K562 (cell line): ENCODE measurements around the gene SGK1. TPM values are rescaled to one million over a fixed set of nuclear protein-coding genes. Genes with fewer than 3 reads are reported as not detected.

Experiments
- ATAC-seq: fragments of 200-7000 bp; cut with Tn5 transposase; 3 replicates; pipeline ENCODE4 v1.9.1; 2020; ENCODE audit warnings: moderate library complexity
- BruUV-seq: library from RNA; stranded (reverse); fragments of 400-500 nt; replicated peaks from 2 replicates; lab custom pipeline; 2021; lab: Mats Ljungman, UMichigan
- CTCF ChIA-PET: fragments of 300-600 bp; formaldehyde crosslinking; extraction: SDS; loops from one replicate; lab custom pipeline; 2021; ENCODE audit warnings: low intra/inter-chr PET ratio; lab: Yijun Ruan, JAX
- POLR2A ChIA-PET: fragments of 300-600, 350-650 bp; sonication (Branson Sonifier 250); formaldehyde crosslinking; extraction: SDS; loops from one replicate; lab custom pipeline; 2021; ENCODE audit warnings: antibody characterized with exemption, inconsistent platforms; lab: Yijun Ruan, JAX
- DNase-seq, 4 experiments: peaks; one replicate each; pipeline versions ENCODE4 v3.0.0 to v3.0.0-alpha.2; 2011 to 2018; ENCODE audit warnings: low spot score in 3 of 4, mixed read lengths in 3 of 4; ENCODE audit errors: extremely low read depth in 1 of 4
- FAIRE-seq: peaks from 2 replicates; lab custom pipeline; 2011; peaks lifted over from hg19 to GRCh38; lab: Jason Lieb, UNC
- H2AFZ ChIP-seq: 2 replicates; pipeline ENCODE4 v1.6.0; 2011; ENCODE audit warnings: low read depth, low read length, control low read depth, inconsistent platforms
- H3K27ac ChIP-seq: fragments of 200-600 bp; 3 replicates; pipeline ENCODE4 v1.8.0; 2011; ENCODE audit warnings: low read depth, mild to moderate bottlenecking, control low read depth, inconsistent platforms, low read length, moderate library complexity, mixed read lengths; ENCODE audit errors: extremely low read depth
- H3K27me3 ChIP-seq, 2 experiments: fragments of 300-600 bp in 1 of 2; 2 replicates in 1 of 2; 3 replicates in 1 of 2; pipeline versions ENCODE4 v1.6.0 to v1.8.0; 2011; ENCODE audit warnings: inconsistent platforms in 2 of 2, low read length in 2 of 2, mild to moderate bottlenecking in 1 of 2, mixed read lengths in 1 of 2, moderate library complexity in 1 of 2; ENCODE audit not compliant: control insufficient read depth in 2 of 2, insufficient read depth in 2 of 2
- H3K36me3 ChIP-seq: fragments of 300-600 bp; 3 replicates; pipeline ENCODE4 v1.8.0; 2011; ENCODE audit warnings: mild to moderate bottlenecking, low read length, inconsistent platforms; ENCODE audit not compliant: control insufficient read depth, insufficient read depth
- H3K4me1 ChIP-seq, 2 experiments: fragments of 200-600 bp in 1 of 2; replicated peaks in 1 of 2; 2 replicates in 1 of 2; 3 replicates in 1 of 2; pipeline versions ENCODE4 v1.5.1 to v1.8.0; 2011; ENCODE audit warnings: inconsistent platforms in 2 of 2, low read length in 2 of 2, mild to moderate bottlenecking in 1 of 2, mixed read lengths in 1 of 2, moderate library complexity in 1 of 2; ENCODE audit not compliant: control insufficient read depth in 2 of 2, insufficient read depth in 2 of 2
- H3K4me2 ChIP-seq: 2 replicates; pipeline ENCODE4 v1.6.1; 2011; ENCODE audit warnings: low read length, control low read depth, inconsistent platforms, mixed read lengths; ENCODE audit not compliant: insufficient read depth
- H3K4me3 ChIP-seq: fragments of 200-600 bp; sonication (generic), shearing (Covaris generic); 2 replicates; pipeline ENCODE4 v1.5.1; 2016; ENCODE audit warnings: control low read depth, inconsistent platforms
- H3K79me2 ChIP-seq: fragments of 200-600 bp; 3 replicates; pipeline ENCODE4 v1.8.0; 2011; ENCODE audit warnings: low read length, inconsistent platforms; ENCODE audit not compliant: control insufficient read depth, insufficient read depth
- H3K9ac ChIP-seq, 2 experiments: 2 replicates each; pipeline versions ENCODE4 v1.6.0 to v1.6.1; 2011; ENCODE audit warnings: low read depth in 2 of 2, low read length in 2 of 2, control low read depth in 1 of 2, inconsistent platforms in 1 of 2, mild to moderate bottlenecking in 1 of 2, mixed read lengths in 1 of 2; ENCODE audit not compliant: insufficient read depth in 1 of 2
- H3K9me1 ChIP-seq: one replicate; pipeline ENCODE4 v1.6.0; 2011; ENCODE audit warnings: inconsistent platforms, mild to moderate bottlenecking, low read length, moderate library complexity; ENCODE audit not compliant: control insufficient read depth, insufficient read depth
- H3K9me3 ChIP-seq: replicated peaks from 2 replicates; pipeline ENCODE4 v1.5.1; 2011; ENCODE audit warnings: low read depth, low read length, inconsistent platforms; ENCODE audit not compliant: control insufficient read depth, insufficient read depth
- H4K20me1 ChIP-seq: replicated peaks from 2 replicates; pipeline ENCODE4 v1.6.1; 2011; ENCODE audit warnings: low read length, inconsistent platforms, mixed read lengths; ENCODE audit not compliant: control insufficient read depth, insufficient read depth
- ATF3 ChIP-seq, 2 experiments: fragments of 450-650 bp in 1 of 2; sonication (generic) in 1 of 2; formaldehyde crosslinking in 1 of 2; IDR thresholded peaks in 1 of 2; conservative IDR thresholded peaks in 1 of 2; 2 replicates each; pipeline versions ENCODE4 v1.6.1 to v1.8.1; 2016 to 2023; ENCODE audit warnings: mild to moderate bottlenecking in 2 of 2, moderate library complexity in 2 of 2, inconsistent platforms in 1 of 2, missing genetic modification reagents in 1 of 2
- ATF7 ChIP-seq: fragments of 450-650 bp; IDR thresholded peaks from 2 replicates; pipeline ENCODE4 v1.7.1; 2014; ENCODE audit warnings: mild to moderate bottlenecking, moderate library complexity
- CHD1 ChIP-seq: fragments of 200-600 bp; sonication (generic); IDR thresholded peaks from one replicate; pipeline ENCODE4 v1.6.1; 2012; ENCODE audit warnings: mild to moderate bottlenecking, moderate library complexity, low read length, inconsistent platforms
- CXXC5 ChIP-seq: fragments of 250-450 bp; sonication (Bioruptor Pico); IDR thresholded peaks from 2 replicates; pipeline ENCODE4 v1.8.0; 2022; ENCODE audit warnings: inconsistent platforms, mild to moderate bottlenecking, moderate library complexity
- EP300 ChIP-seq: IDR thresholded peaks from 2 replicates; pipeline ENCODE4 v1.6.1; 2012; ENCODE audit warnings: low read length, improper control_type of control experiment
- ETV6 ChIP-seq, 3 experiments: fragments of 150-350 bp in 1 of 3; sonication (generic) in 1 of 3; formaldehyde crosslinking in 1 of 3; IDR thresholded peaks; 2 replicates each; pipeline versions ENCODE4 v1.6.1 to v1.8.0; 2014 to 2022; ENCODE audit warnings: borderline replicate concordance in 2 of 3, low read depth in 2 of 3, antibody characterized with exemption in 1 of 3, low read length in 1 of 3, mild to moderate bottlenecking in 1 of 3, missing genetic modification reagents in 1 of 3
- JUND ChIP-seq, 2 experiments: IDR thresholded peaks; 2 replicates in 1 of 2; 3 replicates in 1 of 2; pipeline ENCODE4 v1.6.1; 2011; ENCODE audit warnings: borderline replicate concordance in 2 of 2, low read depth in 2 of 2, low read length in 2 of 2, improper control_type of control experiment in 1 of 2, missing biosample characterization in 1 of 2, missing genetic modification characterization in 1 of 2, missing genetic modification reagents in 1 of 2
- L3MBTL2 ChIP-seq: fragments of 450-650 bp; IDR thresholded peaks from 2 replicates; pipeline ENCODE4 v1.6.1; 2016; ENCODE audit warnings: mild to moderate bottlenecking, moderate library complexity
- MED1 ChIP-seq: sonication (generic); formaldehyde crosslinking; IDR thresholded peaks from 2 replicates; pipeline ENCODE4 v1.8.1; 2023; ENCODE audit warnings: missing genetic modification reagents, borderline replicate concordance
- RAD21 ChIP-seq, 2 experiments: fragments of 250-450 bp in 1 of 2; fragments of 450-650 bp in 1 of 2; sonication (Bioruptor Pico) in 1 of 2; formaldehyde crosslinking in 1 of 2; IDR thresholded peaks in 1 of 2; conservative IDR thresholded peaks in 1 of 2; 2 replicates each; pipeline versions ENCODE4 v1.4.0 to v1.8.0; 2020 to 2022; ENCODE audit warnings: mild to moderate bottlenecking in 2 of 2, moderate library complexity in 1 of 2
- RNF2 ChIP-seq: sonication (generic); IDR thresholded peaks from 2 replicates; pipeline ENCODE4 v1.6.1; 2016
- ZKSCAN8 ChIP-seq: fragments of 200-800 bp; sonication (Bioruptor generic); IDR thresholded peaks from 2 replicates; pipeline ENCODE4 v1.6.1; 2016; ENCODE audit warnings: missing genetic modification characterization, missing compliant biosample characterization
- ZNF24 ChIP-seq: fragments of 450-650 bp; IDR thresholded peaks from 2 replicates; pipeline ENCODE4 v1.6.1; 2016
- WGBS: fragments of 100-300 bp; shearing (Covaris generic); methylation state at CpG from one replicate; pipeline ENCODE4 v1.1.6; 2016; ENCODE audit warnings: low coverage, mixed read lengths; ENCODE audit not compliant: insufficient coverage; ENCODE audit errors: missing lambda C conversion rate; 5-methylcytosine and 5-hydroxymethylcytosine counted together
- in situ Hi-C: fragments of 300-500 bp; cut with MboI; formaldehyde crosslinking; loops from 4 replicates; pipeline ENCODE4 v1.15.0; 2018; ENCODE audit warnings: inconsistent platforms, mixed read lengths
- intact Hi-C: fragments of 100-400 bp; cut with micrococcal nuclease; formaldehyde crosslinking; loops from 2 replicates; pipeline ENCODE4 v1.14.2; 2022
- polyA plus RNA-seq, 8 experiments: library from polyadenylated mRNA; depleted of rRNA in 4 of 8; stranded (reverse) in 5 of 8; unstranded in 3 of 8; fragments of >200 nt; fragmentation: Nextera tagmentation in 2 of 8; fragmentation: Illumina TruSeq in 1 of 8; extraction: Ambion mirVana in 2 of 8; extraction: Trizol in 1 of 8; gene quantifications; 2 replicates each; pipeline versions ENCODE4 v1.2.1 to v1.2.3, GENCODE V29; 2011 to 2014; ENCODE audit warnings: inconsistent platforms in 1 of 8, missing spikeins in 1 of 8
- total RNA-seq, 7 experiments: library from RNA; depleted of rRNA in 6 of 7; stranded (reverse); fragments of >200 nt in 6 of 7; fragmentation: Illumina TruSeq in 2 of 7; extraction: Trizol in 2 of 7; gene quantifications; 2 replicates each; pipeline versions ENCODE4 v1.2.1 to v1.2.3, GENCODE V29; 2011 to 2021; ENCODE audit warnings: low replicate concordance in 1 of 7

SGK1 gene
- total and polyA plus RNA-seq, 9 of the 15 experiments (the other 6 are each of a cell fraction or from before 2014, with no cell fraction given), result 3.5 to 7.2 (median 3.9) TPM

- ATAC-seq, result no peak
- CTCF ChIA-PET, result no interaction called here
- no peak overlapping the region for H3K27ac ChIP-seq
- H3K9me1 ChIP-seq, result no peaks in the 10 kb centered on the region
- H3K9me3 ChIP-seq, result no peaks in the 10 kb centered on the region
- H2AFZ ChIP-seq, result no peak overlapping the region
- no peak overlapping the region for H3K4me2 ChIP-seq
- in situ Hi-C loops, result no loop called here
- peaks cover 0 to 2% of the 10 kb centered on the region in 2 experiments; a peak in 2 of 5 replicates for H3K27me3 ChIP-seq
- no TSS peak for BruUV-seq
- DNase-seq, result no peak
- TF ChIP-seq ETV6 (IDR thresholded peaks at IDR 0.05; ENCODE audit: borderline replicate concordance in 1 of 2, low read depth in 2 of 2, low read length in 1 of 2) (no peak), ETV6 (CRISPR knock-in tag; IDR thresholded peaks at IDR 0.05; ENCODE audit: borderline replicate concordance) (no peak)
- no peak overlapping the region for H3K4me3 ChIP-seq
- POLR2A ChIA-PET, result interaction anchor here (0.7 kb wide), 1 partner anchor 24 kb away, joined by 3 read pairs; no protein-coding TSS in a partner anchor
- H3K9ac ChIP-seq, result no peak overlapping the region
- H3K79me2 ChIP-seq, result no peaks in the 10 kb centered on the region
- H4K20me1 ChIP-seq, result no peaks in the 10 kb centered on the region
- no peaks in the 10 kb centered on the region for H3K36me3 ChIP-seq
- no peak for FAIRE-seq
- WGBS, result 0% methylated on average over 1 of the region's 1 CpG
- no peaks in the 10 kb centered on the region for H3K4me1 ChIP-seq
- intact Hi-C loops, result no loop called here
These were observed 189.8 kb downstream of the SGK1 start for GRCh38 chr6:134128146-134128545.

GRCh38 chr6:134123666-134124208 lies 194.2 kb downstream of the SGK1 start:
- ChIA-PET POLR2A (no interaction called here), CTCF (interaction anchor here (0.6 to 2.1 kb wide), 7 partner anchors 13 to 817 kb away, joined by 3 to 13 read pairs (median 5); no protein-coding TSS in a partner anchor)
- in situ Hi-C loops, result no loop called here
- BruUV-seq, result no TSS peak
- peak; percentile 98 for ATAC-seq
- no peaks in the 10 kb centered on the region for H4K20me1 ChIP-seq
- H3K36me3 ChIP-seq, result no peaks in the 10 kb centered on the region
- H3K4me1 ChIP-seq, result no peaks in the 10 kb centered on the region
- H3K27me3 ChIP-seq, result peaks cover 0 to 4% of the 10 kb centered on the region in 2 experiments; a peak in 1 of 5 replicates
- no peak overlapping the region for H3K27ac ChIP-seq
- H2AFZ ChIP-seq, result peak overlapping the region; percentile 2; the same call in 1 of the 2 replicates
- 1% methylated on average over 5 of the region's 5 CpGs for WGBS
- DNase-seq, result peak in 3 of 4 experiments; percentile 19 to 63 (median 25)
- intact Hi-C loops, result no loop called here
- H3K79me2 ChIP-seq, result no peaks in the 10 kb centered on the region
- no peak overlapping the region for H3K9ac ChIP-seq
- H3K4me2 ChIP-seq, result no peak overlapping the region
- peak; percentile 87 for FAIRE-seq
- no peaks in the 10 kb centered on the region for H3K9me1 ChIP-seq
- H3K9me3 ChIP-seq, result no peaks in the 10 kb centered on the region
- H3K4me3 ChIP-seq, result no peak overlapping the region
- TF ChIP-seq ZKSCAN8 (CRISPR knock-in tag), result no peak
- TF ChIP-seq RAD21 (CRISPR knock-in tag; conservative IDR thresholded peaks at IDR 0.05 in 1 of 2, IDR thresholded peaks at IDR 0.05 in 1 of 2), result peak; percentile 61 to 74
- TF ChIP-seq CHD1, result no peak
- TF ChIP-seq ZNF24, result peak; percentile 52; the same call in 1 of the 2 replicates
- peak; percentile 31 for TF ChIP-seq CXXC5 (CRISPR knock-in tag)
- peak; percentile 51 for TF ChIP-seq EP300
- TF ChIP-seq MED1 (CRISPR knock-in tag), result no peak
- TF ChIP-seq RNF2, result 0 out of 2 replicates have a peak, but pooled peaks have one; percentile 22
- TF ChIP-seq JUND (IDR thresholded peaks at IDR 0.05; ENCODE audit: borderline replicate concordance, low read depth, low read length), result peak; percentile 39
- no peak for TF ChIP-seq JUND (tag; IDR thresholded peaks at IDR 0.05; ENCODE audit: borderline replicate concordance, low read depth, low read length)
- TF ChIP-seq ATF7, result peak; percentile 49; the same call in 1 of the 2 replicates
- peak; percentile 45; the same call in 1 of the 2 replicates for TF ChIP-seq ATF3 (IDR thresholded peaks at IDR 0.05)
- no peak for TF ChIP-seq ATF3 (CRISPR knock-in tag; conservative IDR thresholded peaks at IDR 0.05)
- peak; percentile 47; the same call in 1 of the 2 replicates for TF ChIP-seq L3MBTL2
